ENCODE results near the gene CEP112.

The CEP112 gene

GRCh38 chr17:65759532-65759931, 432.4 kb downstream of the CEP112 start:
- Histone ChIP-seq H3K4me3 (ENCODE audit: low read length) (no peak overlapping the region), H4K20me1 (ENCODE audit: insufficient read depth, low read length) (no peaks in the 10 kb centered on the region), H3F3A (ENCODE audit: insufficient read depth, low read length) (no peaks in the 10 kb centered on the region), H3K9me2 (replicated peaks; ENCODE audit: insufficient read depth, low read length) (no peaks in the 10 kb centered on the region), H3K9ac (ENCODE audit: low read length) (no peak overlapping the region), H2AFZ (ENCODE audit: low read length) (no peak overlapping the region), H3K4me1 (ENCODE audit: low read length) (no peaks in the 10 kb centered on the region), H3K27me3 (replicated peaks; ENCODE audit: insufficient read depth, low read length) (no peaks in the 10 kb centered on the region), H3K9me3 (replicated peaks; ENCODE audit: insufficient read depth, low read length) (no peaks in the 10 kb centered on the region), H3K4me2 (ENCODE audit: low read depth, low read length) (no peak overlapping the region), H3K27ac (ENCODE audit: low read length) (no peak overlapping the region), H3K36me3 (replicated peaks; ENCODE audit: insufficient read depth, low read length) (no peaks in the 10 kb centered on the region), H3K79me2 (ENCODE audit: low read length) (no peaks in the 10 kb centered on the region)
- DNase-seq = no peak
- TF ChIP-seq CTCF (IDR thresholded peaks at IDR 0.05; ENCODE audit: low read length) (no peak), EZH2phosphoT487 (IDR thresholded peaks at IDR 0.05; ENCODE audit: low read length) (no peak), EZH2 (optimal IDR thresholded peaks at IDR 0.05; ENCODE audit: low read depth, low read length) (no peak)

- H3K4me1 ChIP-seq (ENCODE audit: low read length) = 0 out of 2 replicates have a peak, but pooled peaks cover 6% of the 10 kb centered on the region
- TF ChIP-seq EZH2 (optimal IDR thresholded peaks at IDR 0.05; ENCODE audit: low read depth, low read length) = no peak
- TF ChIP-seq EZH2phosphoT487 (IDR thresholded peaks at IDR 0.05; ENCODE audit: low read length) = no peak
- no peak for TF ChIP-seq CTCF (IDR thresholded peaks at IDR 0.05; ENCODE audit: low read length)
- H3K4me2 ChIP-seq (ENCODE audit: low read depth, low read length) = no peak overlapping the region
- no peaks in the 10 kb centered on the region for H3K36me3 ChIP-seq (replicated peaks; ENCODE audit: insufficient read depth, low read length)
- no peaks in the 10 kb centered on the region for H4K20me1 ChIP-seq (ENCODE audit: insufficient read depth, low read length)
- no peaks in the 10 kb centered on the region for H3K9me2 ChIP-seq (replicated peaks; ENCODE audit: insufficient read depth, low read length)
- no peaks in the 10 kb centered on the region for H3F3A ChIP-seq (ENCODE audit: insufficient read depth, low read length)
- H3K4me3 ChIP-seq (ENCODE audit: low read length) = no peak overlapping the region
- H3K9me3 ChIP-seq (replicated peaks; ENCODE audit: insufficient read depth, low read length) = no peaks in the 10 kb centered on the region
- H3K79me2 ChIP-seq (ENCODE audit: low read length) = no peaks in the 10 kb centered on the region
- no peak overlapping the region for H3K27ac ChIP-seq (ENCODE audit: low read length)
- no peaks in the 10 kb centered on the region for H3K27me3 ChIP-seq (replicated peaks; ENCODE audit: insufficient read depth, low read length)
- no peak overlapping the region for H2AFZ ChIP-seq (ENCODE audit: low read length)
- no peak overlapping the region for H3K9ac ChIP-seq (ENCODE audit: low read length)
- no peak for DNase-seq
Measured at GRCh38 chr17:65756760-65757159, 435.2 kb downstream of the CEP112 start.

DNA sequence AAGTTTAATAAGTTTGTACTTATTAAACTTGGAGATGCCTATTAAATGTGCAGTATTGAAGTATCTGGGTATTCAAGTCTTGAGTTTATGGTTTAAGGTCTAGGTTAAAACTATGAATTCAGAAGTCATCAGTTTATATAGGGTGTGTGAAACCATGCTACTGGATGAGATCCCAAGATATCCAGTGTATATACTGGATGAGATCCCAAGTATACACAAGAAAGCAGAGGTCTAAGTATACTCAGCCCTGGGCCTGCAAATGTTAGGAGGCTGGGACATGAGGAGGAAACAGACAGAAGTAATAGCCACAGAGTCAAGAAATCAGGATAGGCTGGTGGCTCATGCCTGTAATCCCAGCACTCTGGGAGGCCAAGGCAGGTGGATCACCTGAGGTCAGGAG, 436.1 kb downstream of the CEP112 start:
- H3K4me1 ChIP-seq (ENCODE audit: low read length) = peaks cover 15% of the 10 kb centered on the region
- TF ChIP-seq EZH2phosphoT487 (IDR thresholded peaks at IDR 0.05; ENCODE audit: low read length) = no peak
- TF ChIP-seq CTCF (IDR thresholded peaks at IDR 0.05; ENCODE audit: low read length) = no peak
- H3K79me2 ChIP-seq (ENCODE audit: low read length) = no peaks in the 10 kb centered on the region
- H3K36me3 ChIP-seq (replicated peaks; ENCODE audit: insufficient read depth, low read length) = no peaks in the 10 kb centered on the region
- H3K27ac ChIP-seq (ENCODE audit: low read length) = no peak overlapping the region
- H3K27me3 ChIP-seq (replicated peaks; ENCODE audit: insufficient read depth, low read length) = no peaks in the 10 kb centered on the region
- H2AFZ ChIP-seq (ENCODE audit: low read length) = no peak overlapping the region
- no peak overlapping the region for H3K4me2 ChIP-seq (ENCODE audit: low read depth, low read length)
- no peaks in the 10 kb centered on the region for H3K9me3 ChIP-seq (replicated peaks; ENCODE audit: insufficient read depth, low read length)
- H3K9me2 ChIP-seq (replicated peaks; ENCODE audit: insufficient read depth, low read length) = no peaks in the 10 kb centered on the region
- DNase-seq = no peak
- no peak overlapping the region for H3K9ac ChIP-seq (ENCODE audit: low read length)
- peaks cover under 1% of the 10 kb centered on the region for H3F3A ChIP-seq (ENCODE audit: insufficient read depth, low read length)
- H4K20me1 ChIP-seq (ENCODE audit: insufficient read depth, low read length) = no peaks in the 10 kb centered on the region
- no peak overlapping the region for H3K4me3 ChIP-seq (ENCODE audit: low read length)

All from MM.1S (cell line).